GM10847 (cell line): ENCODE data around the gene GRB2.

Experiments
- POLR2A ChIP-seq: IDR thresholded peaks from 2 replicates; pipeline ENCODE4 v1.6.1; 2011; ENCODE audit not compliant: insufficient read length; ENCODE audit errors: extremely low read depth

Gene GRB2

GRCh38 chr17:75396796-75397195 is 8.7 kb downstream of the GRB2 start:
- no peak for TF ChIP-seq POLR2A

- no peak for TF ChIP-seq POLR2A
Observed at GRCh38 chr17:75396025-75396424, 9.5 kb downstream of the GRB2 start.

- no peak for TF ChIP-seq POLR2A
Observed at GRCh38 chr17:75394332-75394918, 11.1 kb downstream of the GRB2 start.

- no peak for TF ChIP-seq POLR2A
Observed at GRCh38 chr17:75393523-75394331, 11.8 kb downstream of the GRB2 start.

GRCh38 chr17:75392559-75392958 is 12.9 kb downstream of the GRB2 start:
- no peak for TF ChIP-seq POLR2A

- TF ChIP-seq POLR2A: no peak
Observed at GRCh38 chr17:75390982-75391381, 14.5 kb downstream of the GRB2 start.

GRCh38 chr17:75388476-75389030 is 16.9 kb downstream of the GRB2 start:
- TF ChIP-seq POLR2A: no peak

GRCh38 chr17:75387771-75388170 is 17.7 kb downstream of the GRB2 start:
- TF ChIP-seq POLR2A: no peak

- TF ChIP-seq POLR2A: no peak
Observed at GRCh38 chr17:75386430-75386829, 19.0 kb downstream of the GRB2 start.

GRCh38 chr17:75384751-75385150 is 20.7 kb downstream of the GRB2 start:
- TF ChIP-seq POLR2A: no peak

GRCh38 chr17:75383842-75384195 is 21.7 kb downstream of the GRB2 start:
- TF ChIP-seq POLR2A: no peak

GRCh38 chr17:75380750-75381149 is 24.7 kb downstream of the GRB2 start:
- TF ChIP-seq POLR2A: no peak

GRCh38 chr17:75380315-75380714 is 25.2 kb downstream of the GRB2 start:
- no peak for TF ChIP-seq POLR2A

GRCh38 chr17:75373280-75373679 is 32.2 kb downstream of the GRB2 start:
- TF ChIP-seq POLR2A: no peak

GRCh38 chr17:75371981-75372380 is 33.5 kb downstream of the GRB2 start:
- TF ChIP-seq POLR2A: no peak

- no peak for TF ChIP-seq POLR2A
Observed at GRCh38 chr17:75371339-75371738, 34.1 kb downstream of the GRB2 start.
